ENCODE data around the gene TOM1. TPM values are rescaled to one million over a fixed set of nuclear protein-coding genes. Genes with fewer than 3 reads are reported as not detected.

Gene TOM1
- total and polyA plus RNA-seq, 12 donors = 51.1 to 72.5 (median 62.6) TPM

GRCh38 chr22:35269630-35270029 lies 30.1 kb upstream of the TOM1 start:
- Histone ChIP-seq H3K36me3 (peaks cover 0 to 98% (median 50%) of the 10 kb centered on the region in 9 donors), H3K4me1 (peaks cover 0 to 4% (median 0%) of the 10 kb centered on the region in 9 donors), H3K4me3 (no peak overlapping the region), H3K9me3 (no peaks in the 10 kb centered on the region), H3K27ac (no peak overlapping the region), H3K27me3 (no peaks in the 10 kb centered on the region)
- no peak for TF ChIP-seq CTCF (IDR thresholded peaks at IDR 0.05)
- intact Hi-C loops (cut with DNase I) = no loop called here
- 96 to 97% methylated on average over 3 of the region's 3 CpGs for WGBS, 2 donors
- ATAC-seq = no peak
- no peak for DNase-seq

- ATAC-seq (no peak), DNase-seq (no peak)
- Histone ChIP-seq H3K4me3 (no peak overlapping the region), H3K27ac (no peak overlapping the region), H3K36me3 (peaks cover 0 to 90% (median 16%) of the 10 kb centered on the region in 9 donors), H3K27me3 (no peaks in the 10 kb centered on the region), H3K9me3 (no peaks in the 10 kb centered on the region), H3K4me1 (no peaks in the 10 kb centered on the region)
- TF ChIP-seq CTCF (IDR thresholded peaks at IDR 0.05) = no peak
- 91 to 92% methylated on average over 8 of the region's 8 CpGs for WGBS, 2 donors
- intact Hi-C loops (cut with DNase I) = no loop called here
These were observed 25.4 kb upstream of the TOM1 start for GRCh38 chr22:35274154-35274871.

- intact Hi-C loops (cut with DNase I) = no loop called here
- Histone ChIP-seq H3K27me3 (no peaks in the 10 kb centered on the region), H3K36me3 (peaks cover 0 to 80% (median 12%) of the 10 kb centered on the region in 9 donors), H3K4me1 (no peaks in the 10 kb centered on the region), H3K9me3 (no peaks in the 10 kb centered on the region), H3K27ac (no peak overlapping the region), H3K4me3 (no peak overlapping the region)
- DNase-seq (no peak), ATAC-seq (no peak)
- TF ChIP-seq CTCF (IDR thresholded peaks at IDR 0.05) = no peak
- 94 to 98% methylated on average over 1 of the region's 1 CpG for WGBS, 2 donors
These were observed 24.1 kb upstream of the TOM1 start for GRCh38 chr22:35275580-35275979.

GRCh38 chr22:35276019-35276418 lies 23.7 kb upstream of the TOM1 start:
- Histone ChIP-seq H3K36me3 (peaks cover 0 to 80% (median 15%) of the 10 kb centered on the region in 9 donors), H3K9me3 (no peaks in the 10 kb centered on the region), H3K27ac (no peak overlapping the region), H3K4me1 (no peaks in the 10 kb centered on the region), H3K4me3 (no peak overlapping the region), H3K27me3 (no peaks in the 10 kb centered on the region)
- intact Hi-C loops (cut with DNase I) = no loop called here
- no peak for TF ChIP-seq CTCF (IDR thresholded peaks at IDR 0.05)
- no peak for ATAC-seq
- 83 to 90% methylated on average over 4 of the region's 4 CpGs for WGBS, 2 donors
- no peak for DNase-seq
